ENCODE measurements around the gene AEN. TPM values are rescaled to one million over a fixed set of nuclear protein-coding genes. Genes with fewer than 3 reads are reported as not detected.

Gene AEN
- total and polyA plus RNA-seq, 10 donors = 12.9 to 40.3 (median 23.5) TPM

- TF ChIP-seq POLR2A (IDR thresholded peaks at IDR 0.05) (no peak), CTCF (IDR thresholded peaks at IDR 0.05 in 8 of 11, conservative IDR thresholded peaks at IDR 0.05 in 3 of 11) (no peak), POLR2AphosphoS5 (IDR thresholded peaks at IDR 0.05) (no peak)
- Histone ChIP-seq H3K36me3 (no peaks in the 10 kb centered on the region), H3K4me1 (peaks cover 0 to 28% (median 13%) of the 10 kb centered on the region in 6 donors), H3K27me3 (replicated peaks in 1 of 7) (peaks cover 0 to 6% (median 0%) of the 10 kb centered on the region in 7 donors), H3K27ac (no peak overlapping the region), H3K9me3 (no peaks in the 10 kb centered on the region), H3K4me3 (no peak overlapping the region)
- DNase-seq = no peak
- intact Hi-C loops (cut with DNase I; ENCODE audit: low total_unique reads) = no loop called here
- 89 to 97% (median 94%) methylated on average over 10 of the region's 10 CpGs for WGBS, 5 donors
Observed at GRCh38 chr15:88617031-88617722, 4.0 kb upstream of the AEN start.

DNA sequence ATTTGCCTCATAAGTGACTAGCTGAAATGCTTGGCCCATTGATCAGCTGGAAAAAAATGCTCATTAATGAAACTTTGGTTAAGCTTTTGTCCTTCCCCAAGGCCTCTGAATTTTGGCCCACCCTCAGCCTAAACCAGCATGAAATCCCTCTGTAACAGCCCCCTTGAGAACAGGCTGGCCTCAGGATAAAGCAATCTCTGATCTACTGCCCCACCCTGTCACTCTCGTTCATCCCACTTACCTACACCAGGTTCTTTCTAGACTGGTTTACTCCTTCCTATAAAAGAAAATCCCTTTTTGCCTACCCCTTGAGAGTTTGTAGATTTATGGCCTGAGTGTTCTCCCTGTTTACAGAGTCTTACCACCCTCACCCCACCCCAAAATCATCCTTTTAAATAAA lies 3.4 kb upstream of the AEN start:
- H3K36me3 ChIP-seq = no peaks in the 10 kb centered on the region
- H3K27me3 ChIP-seq (replicated peaks in 1 of 7) = peaks cover 0 to 6% (median 0%) of the 10 kb centered on the region in 7 donors
- no peaks in the 10 kb centered on the region for H3K9me3 ChIP-seq
- 64 to 96% (median 82%) methylated on average over 1 of the region's 1 CpG for WGBS, 5 donors
- no peak overlapping the region for H3K4me3 ChIP-seq
- H3K4me1 ChIP-seq = peaks cover 5 to 32% (median 19%) of the 10 kb centered on the region in 6 donors
- H3K27ac ChIP-seq = no peak overlapping the region
- DNase-seq = no peak
- intact Hi-C loops (cut with DNase I; ENCODE audit: low total_unique reads) = no loop called here
- no peak for TF ChIP-seq POLR2A (IDR thresholded peaks at IDR 0.05)
- no peak for TF ChIP-seq POLR2AphosphoS5 (IDR thresholded peaks at IDR 0.05)
- no peak for TF ChIP-seq CTCF (IDR thresholded peaks at IDR 0.05 in 8 of 11, conservative IDR thresholded peaks at IDR 0.05 in 3 of 11)

DNA sequence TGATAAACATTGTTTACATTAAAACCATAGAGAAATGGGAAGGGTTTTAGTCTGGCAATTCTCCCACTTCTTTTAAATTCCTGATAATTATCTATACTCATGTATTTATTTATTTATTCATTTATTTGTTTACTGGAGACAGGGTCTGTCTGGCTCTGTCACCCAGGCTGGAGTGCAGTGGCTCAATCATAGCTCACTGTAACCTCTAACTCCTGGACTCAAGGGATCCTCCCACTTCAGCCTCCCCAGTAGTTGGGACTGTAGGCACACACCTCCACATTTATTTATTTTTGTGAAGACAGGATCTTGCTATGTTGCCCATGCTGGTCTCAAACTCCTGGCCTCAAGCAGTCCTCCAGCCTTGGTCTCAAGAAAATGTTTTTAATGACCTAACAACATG lies 2.5 kb upstream of the AEN start:
- Histone ChIP-seq H3K4me1 (peaks cover 14 to 32% (median 28%) of the 10 kb centered on the region in 6 donors), H3K4me3 (no peak overlapping the region), H3K27ac (no peak overlapping the region), H3K27me3 (replicated peaks in 1 of 7) (peaks cover 0 to 6% (median 0%) of the 10 kb centered on the region in 7 donors), H3K36me3 (peaks cover 0 to 5% (median 0%) of the 10 kb centered on the region in 6 donors), H3K9me3 (no peaks in the 10 kb centered on the region)
- no peak for DNase-seq
- TF ChIP-seq CTCF (IDR thresholded peaks at IDR 0.05 in 8 of 11, conservative IDR thresholded peaks at IDR 0.05 in 3 of 11) = no peak
- no peak for TF ChIP-seq POLR2A (IDR thresholded peaks at IDR 0.05)
- no peak for TF ChIP-seq POLR2AphosphoS5 (IDR thresholded peaks at IDR 0.05)
- intact Hi-C loops (cut with DNase I; ENCODE audit: low total_unique reads) = no loop called here

GRCh38 chr15:88619796-88620195 lies 1.3 kb upstream of the AEN start:
- intact Hi-C loops (cut with DNase I; ENCODE audit: low total_unique reads) = loop anchor here (5.0 to 10.0 kb wide), 3 partner anchors 43 to 278 kb away; partner anchors contain the start of gene HAPLN3
- peaks cover 24 to 43% (median 39%) of the 10 kb centered on the region in 6 donors for H3K4me1 ChIP-seq
- DNase-seq = no peak
- no peak for TF ChIP-seq POLR2AphosphoS5 (IDR thresholded peaks at IDR 0.05)
- H3K4me3 ChIP-seq = no peak overlapping the region
- no peak overlapping the region for H3K27ac ChIP-seq
- H3K9me3 ChIP-seq = no peaks in the 10 kb centered on the region
- H3K27me3 ChIP-seq (replicated peaks in 1 of 7) = peaks cover 0 to 2% (median 0%) of the 10 kb centered on the region in 7 donors
- peaks cover 0 to 10% (median 0%) of the 10 kb centered on the region in 6 donors for H3K36me3 ChIP-seq
- WGBS, 5 donors = 81 to 94% (median 88%) methylated on average over 2 of the region's 2 CpGs

All from spleen (tissue), 11 donors.